IPS DF 4.7 (cell line): ENCODE data around the gene LZTS3.
"Not testable (repeated sequence)": the region's sequence is repeated elsewhere in the genome, so short reads cannot be mapped to it uniquely, and the experiment has no call there.

ENCODE experiments used
- DNase-seq: peaks from one replicate; pipeline ENCODE4 v3.0.0-alpha.2; 2013; ENCODE audit warnings: low spot score; ENCODE audit errors: extremely low read depth

LZTS3 gene

GRCh38 chr20:3172933-3173609 is at the start of gene LZTS3:
TSS of gene LZTS3 (minus strand) at chr20:3173549. CDS start at chr20:3167163, 6,386 bp downstream.
- no peak for DNase-seq

GRCh38 chr20:3221398-3222226 is 48.3 kb upstream of the LZTS3 start:
- no peak for DNase-seq

GRCh38 chr20:3218307-3218988 is 45.1 kb upstream of the LZTS3 start:
- no peak for DNase-seq

- not testable (repeated sequence) for DNase-seq
These were observed 42.1 kb upstream of the LZTS3 start for GRCh38 chr20:3215359-3215917.

- no peak for DNase-seq
These were observed 39.9 kb upstream of the LZTS3 start for GRCh38 chr20:3213226-3213625.

GRCh38 chr20:3210346-3210745 is 37.0 kb upstream of the LZTS3 start:
- DNase-seq: no peak

- no peak for DNase-seq
These were observed 36.6 kb upstream of the LZTS3 start for GRCh38 chr20:3209946-3210317.

- DNase-seq: no peak
These were observed 36.1 kb upstream of the LZTS3 start, which contains the start of gene ITPA for GRCh38 chr20:3209257-3209945. TSS of gene ITPA (plus strand) at chr20:3209498. CDS start at chr20:3209552, 54 bp downstream.

GRCh38 chr20:3208786-3209256 is 35.5 kb upstream of the LZTS3 start:
- no peak for DNase-seq

- DNase-seq: no peak
These were observed 30.9 kb upstream of the LZTS3 start, which contains the start of gene DDRGK1 for GRCh38 chr20:3204124-3204794. TSS of gene DDRGK1 (minus strand) at chr20:3204682. CDS start at chr20:3204627, 55 bp downstream.

GRCh38 chr20:3203315-3204123 is 30.2 kb upstream of the LZTS3 start:
- no peak for DNase-seq

GRCh38 chr20:3202965-3203314 is 29.6 kb upstream of the LZTS3 start:
- no peak for DNase-seq

GRCh38 chr20:3199976-3200755 is 26.8 kb upstream of the LZTS3 start:
- DNase-seq: no peak

- no peak for DNase-seq
These were observed 25.9 kb upstream of the LZTS3 start for GRCh38 chr20:3199206-3199605.

- no peak for DNase-seq
These were observed 22.4 kb upstream of the LZTS3 start for GRCh38 chr20:3195590-3196237.

GRCh38 chr20:3194617-3195280 is 21.4 kb upstream of the LZTS3 start:
- DNase-seq: no peak

GRCh38 chr20:3193806-3194616 is 20.7 kb upstream of the LZTS3 start:
- DNase-seq: no peak
